Measurements from ENCODE around the gene ADAMTS5. TPM values are rescaled to one million over a fixed set of nuclear protein-coding genes. Genes with fewer than 3 reads are reported as not detected.

The ADAMTS5 gene
- total RNA-seq, 1 experiment from 2014 or later, result not detected

DNA sequence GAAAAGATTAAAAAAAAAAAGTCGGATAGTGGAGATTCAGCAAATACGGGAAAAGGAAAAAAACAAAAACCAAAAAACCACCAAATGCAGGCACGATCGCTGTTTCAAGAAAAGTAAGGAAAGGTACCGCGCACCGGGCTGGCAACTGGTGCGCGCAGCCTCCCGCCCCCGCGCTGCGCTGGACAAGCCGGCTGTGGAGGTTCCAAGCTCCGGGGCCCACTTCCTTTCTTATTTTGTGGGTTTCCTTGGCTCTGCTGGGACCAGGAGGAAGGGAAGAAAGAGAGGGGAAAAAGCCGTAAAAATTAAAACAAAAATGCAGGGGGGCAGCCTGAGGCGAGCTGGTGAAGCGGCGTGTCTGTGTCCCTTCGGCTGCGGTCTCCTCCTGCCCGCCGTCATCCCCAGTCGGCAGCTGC lies 233 bp downstream of the ADAMTS5 start:
- Histone ChIP-seq H3K27me3 (ENCODE audit: low read length) (no peaks in the 10 kb centered on the region), H2AFZ (ENCODE audit: low read length) (no peak overlapping the region), H3K4me3 (ENCODE audit: low read length) (no peak overlapping the region), H3K79me2 (ENCODE audit: low read length) (no peaks in the 10 kb centered on the region), H3K27ac (ENCODE audit: low read length) (no peak overlapping the region), H3K9me2 (replicated peaks; ENCODE audit: insufficient read depth, low read length) (no peaks in the 10 kb centered on the region), H3K9ac (ENCODE audit: low read length) (no peak overlapping the region), H3K4me1 (ENCODE audit: low read length) (no peaks in the 10 kb centered on the region), H3K36me3 (ENCODE audit: insufficient read depth, low read length) (no peaks in the 10 kb centered on the region), H4K20me1 (ENCODE audit: insufficient read depth, low read depth, low read length) (no peaks in the 10 kb centered on the region), H3K4me2 (ENCODE audit: low read depth, low read length, poor library complexity, severe bottlenecking) (no peak overlapping the region), H3K9me3 (ENCODE audit: low read length) (peaks cover 17% of the 10 kb centered on the region)
- no peak for DNase-seq

DNA sequence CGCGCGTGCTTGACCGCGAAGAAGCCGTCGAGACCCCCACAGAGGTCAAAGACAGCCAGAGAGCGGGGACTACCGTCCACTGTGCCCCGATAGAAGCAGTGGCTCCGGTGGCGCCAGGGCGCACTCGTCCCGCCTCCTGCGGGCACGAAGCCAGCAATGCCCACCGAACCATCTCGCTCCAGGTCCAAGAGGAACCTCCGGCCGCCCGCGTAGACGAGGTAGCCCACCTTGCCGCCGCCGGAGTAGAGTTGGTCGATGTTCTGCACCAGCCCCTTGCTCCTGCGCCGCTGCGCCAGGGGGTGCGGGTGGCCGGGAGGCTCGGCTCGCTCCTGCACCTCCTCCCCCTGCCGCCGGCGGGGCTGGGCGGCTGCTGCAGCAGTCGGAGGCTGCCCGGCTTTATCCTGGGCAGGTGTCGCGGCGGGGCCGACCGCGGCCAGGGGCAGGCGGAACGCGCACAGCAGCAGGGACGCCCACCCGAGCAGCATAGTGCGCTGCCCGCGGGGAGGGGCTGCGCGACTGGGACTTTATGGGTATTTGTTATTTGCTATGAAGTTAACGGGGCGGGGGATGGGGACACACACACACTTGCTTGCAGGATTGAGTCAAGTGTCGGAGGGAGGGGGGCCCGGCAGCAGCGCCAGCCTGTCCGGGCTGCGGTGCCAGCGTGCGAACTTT lies 844 bp downstream of the ADAMTS5 start:
- no peak overlapping the region for H3K9ac ChIP-seq (ENCODE audit: low read length)
- H3K4me3 ChIP-seq (ENCODE audit: low read length), result no peak overlapping the region
- H3K27me3 ChIP-seq (ENCODE audit: low read length), result no peaks in the 10 kb centered on the region
- H3K27ac ChIP-seq (ENCODE audit: low read length), result no peak overlapping the region
- H3K4me1 ChIP-seq (ENCODE audit: low read length), result no peaks in the 10 kb centered on the region
- peaks cover 19% of the 10 kb centered on the region for H3K9me3 ChIP-seq (ENCODE audit: low read length)
- H3K79me2 ChIP-seq (ENCODE audit: low read length), result no peaks in the 10 kb centered on the region
- H3K4me2 ChIP-seq (ENCODE audit: low read depth, low read length, poor library complexity, severe bottlenecking), result no peak overlapping the region
- H2AFZ ChIP-seq (ENCODE audit: low read length), result no peak overlapping the region
- no peaks in the 10 kb centered on the region for H4K20me1 ChIP-seq (ENCODE audit: insufficient read depth, low read depth, low read length)
- DNase-seq, result no peak
- no peaks in the 10 kb centered on the region for H3K36me3 ChIP-seq (ENCODE audit: insufficient read depth, low read length)
- no peaks in the 10 kb centered on the region for H3K9me2 ChIP-seq (replicated peaks; ENCODE audit: insufficient read depth, low read length)

DNA sequence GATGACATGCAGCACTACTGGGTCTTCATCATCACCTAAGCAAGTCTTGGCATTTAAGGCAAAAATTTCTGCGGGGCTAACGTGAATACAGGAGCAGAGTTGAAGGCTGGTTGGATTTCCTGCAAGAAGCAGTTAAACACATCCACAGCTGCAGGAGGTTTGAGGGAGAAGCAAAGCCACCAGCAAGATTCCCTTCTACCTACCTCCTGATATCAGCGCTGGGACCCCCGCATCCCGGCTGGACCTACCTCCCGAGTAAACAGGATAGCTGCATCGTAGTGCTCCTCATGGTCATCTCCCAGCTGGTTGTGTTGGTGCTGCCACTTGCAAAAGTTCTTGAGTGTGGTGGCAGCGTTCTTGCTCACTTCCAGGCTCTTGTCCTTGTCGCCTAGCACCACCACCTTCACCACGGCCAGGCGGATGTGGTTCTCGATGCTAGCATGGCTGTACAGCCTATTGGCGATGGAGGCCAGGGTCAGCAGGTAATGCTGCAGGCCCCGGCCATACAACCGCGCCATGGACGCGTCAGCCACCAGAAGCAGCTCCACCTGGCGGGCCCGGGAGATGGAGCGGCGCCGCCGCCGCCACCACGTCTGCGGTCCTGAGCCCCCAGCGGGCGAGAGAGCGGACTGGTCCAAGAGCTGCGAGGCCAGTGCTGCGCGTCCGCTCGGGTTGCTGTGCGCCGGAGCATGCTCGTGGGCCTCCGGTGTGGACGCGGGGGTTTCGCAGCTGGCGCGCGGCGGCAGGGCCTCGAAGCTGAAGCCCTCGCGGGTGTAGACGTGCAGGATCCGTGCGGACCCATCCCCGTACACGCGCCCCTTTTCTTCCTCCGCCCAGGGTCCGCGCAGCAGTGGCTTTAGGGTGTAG lies 1.6 kb downstream of the ADAMTS5 start:
- H3K4me3 ChIP-seq (ENCODE audit: low read length), result no peak overlapping the region
- H3K36me3 ChIP-seq (ENCODE audit: insufficient read depth, low read length), result no peaks in the 10 kb centered on the region
- peaks cover 22% of the 10 kb centered on the region for H3K9me3 ChIP-seq (ENCODE audit: low read length)
- H3K9me2 ChIP-seq (replicated peaks; ENCODE audit: insufficient read depth, low read length), result no peaks in the 10 kb centered on the region
- H3K4me1 ChIP-seq (ENCODE audit: low read length), result no peaks in the 10 kb centered on the region
- no peaks in the 10 kb centered on the region for H3K27me3 ChIP-seq (ENCODE audit: low read length)
- H3K79me2 ChIP-seq (ENCODE audit: low read length), result no peaks in the 10 kb centered on the region
- H3K4me2 ChIP-seq (ENCODE audit: low read depth, low read length, poor library complexity, severe bottlenecking), result no peak overlapping the region
- H4K20me1 ChIP-seq (ENCODE audit: insufficient read depth, low read depth, low read length), result no peaks in the 10 kb centered on the region
- DNase-seq, result no peak
- no peak overlapping the region for H3K9ac ChIP-seq (ENCODE audit: low read length)
- no peak overlapping the region for H3K27ac ChIP-seq (ENCODE audit: low read length)
- H2AFZ ChIP-seq (ENCODE audit: low read length), result no peak overlapping the region

DNA sequence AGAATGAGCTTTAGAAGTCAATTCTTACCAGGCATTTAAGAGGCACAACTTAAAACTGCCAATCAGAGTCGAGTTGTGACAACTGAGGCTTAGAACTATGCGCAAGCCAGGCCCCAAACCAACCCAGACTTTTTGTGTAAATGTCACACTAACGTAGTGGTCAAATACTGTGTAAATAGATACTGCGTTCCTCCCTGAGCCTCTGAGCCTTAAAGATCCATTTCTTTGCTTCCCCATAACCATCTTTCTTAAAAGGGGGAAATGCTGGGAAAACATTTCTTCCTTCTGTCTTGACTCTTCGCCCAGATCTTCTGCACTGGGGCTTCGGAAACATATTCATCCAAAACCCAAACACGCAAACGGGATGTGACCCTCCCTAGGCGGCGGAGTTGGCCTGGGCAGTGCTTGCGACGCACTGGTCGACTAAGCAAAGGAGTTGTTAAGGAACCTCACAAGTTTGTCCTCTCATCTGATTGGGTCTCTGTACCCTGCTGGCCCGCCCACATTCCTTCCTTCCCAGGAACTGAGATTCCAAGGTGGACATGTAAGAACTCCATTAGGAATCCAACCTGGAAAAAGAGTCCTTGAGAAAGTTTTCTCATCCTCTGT lies 2.6 kb downstream of the ADAMTS5 start:
- Histone ChIP-seq H3K4me3 (ENCODE audit: low read length) (no peak overlapping the region), H3K4me1 (ENCODE audit: low read length) (no peaks in the 10 kb centered on the region)
- DNase-seq, result no peak

DNA sequence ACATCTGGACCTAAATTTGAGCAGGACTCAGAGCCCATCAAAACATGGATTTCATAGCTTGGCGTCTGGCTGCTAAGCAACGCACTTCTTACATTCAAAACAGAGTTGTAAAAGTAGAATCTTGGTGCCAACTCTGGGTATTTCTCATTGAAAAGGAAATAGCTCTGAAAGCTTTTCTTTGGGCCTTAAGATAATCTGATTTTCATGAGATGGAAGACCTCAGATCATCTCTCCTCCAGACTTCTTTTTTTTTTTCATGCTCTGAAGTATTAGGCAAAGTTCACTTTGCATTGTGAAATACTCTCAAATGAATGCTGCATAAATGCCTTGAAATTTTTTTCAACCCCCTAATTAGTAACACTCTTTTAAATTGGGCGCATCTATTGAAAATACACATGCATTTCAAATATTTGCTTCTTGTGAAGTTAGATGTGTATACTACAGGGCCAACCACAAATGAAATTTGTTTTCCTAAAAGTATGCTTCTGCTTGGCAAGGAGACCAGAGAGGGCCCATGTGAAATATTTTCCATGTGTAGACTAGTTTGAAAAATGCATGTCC lies 4.2 kb downstream of the ADAMTS5 start:
- Histone ChIP-seq H3K9me3 (ENCODE audit: low read length) (peaks cover 20% of the 10 kb centered on the region), H2AFZ (ENCODE audit: low read length) (no peak overlapping the region), H3K9ac (ENCODE audit: low read length) (no peak overlapping the region), H3K36me3 (ENCODE audit: insufficient read depth, low read length) (no peaks in the 10 kb centered on the region), H4K20me1 (ENCODE audit: insufficient read depth, low read depth, low read length) (no peaks in the 10 kb centered on the region), H3K4me2 (ENCODE audit: low read depth, low read length, poor library complexity, severe bottlenecking) (no peak overlapping the region), H3K4me3 (ENCODE audit: low read length) (no peak overlapping the region), H3K79me2 (ENCODE audit: low read length) (no peaks in the 10 kb centered on the region), H3K27me3 (ENCODE audit: low read length) (no peaks in the 10 kb centered on the region), H3K27ac (ENCODE audit: low read length) (no peak overlapping the region), H3K9me2 (replicated peaks; ENCODE audit: insufficient read depth, low read length) (no peaks in the 10 kb centered on the region), H3K4me1 (ENCODE audit: low read length) (no peaks in the 10 kb centered on the region)
- DNase-seq, result no peak

More for the DNA sequence above, 2.6 kb downstream of the ADAMTS5 start:
- peaks cover 20% of the 10 kb centered on the region for H3K9me3 ChIP-seq (ENCODE audit: low read length)
- no peaks in the 10 kb centered on the region for H3K79me2 ChIP-seq (ENCODE audit: low read length)
- no peaks in the 10 kb centered on the region for H3K27me3 ChIP-seq (ENCODE audit: low read length)
- H3K27ac ChIP-seq (ENCODE audit: low read length), result no peak overlapping the region
- no peaks in the 10 kb centered on the region for H3K9me2 ChIP-seq (replicated peaks; ENCODE audit: insufficient read depth, low read length)
- H2AFZ ChIP-seq (ENCODE audit: low read length), result no peak overlapping the region
- H3K36me3 ChIP-seq (ENCODE audit: insufficient read depth, low read length), result no peaks in the 10 kb centered on the region
- H4K20me1 ChIP-seq (ENCODE audit: insufficient read depth, low read depth, low read length), result no peaks in the 10 kb centered on the region
- no peak overlapping the region for H3K4me2 ChIP-seq (ENCODE audit: low read depth, low read length, poor library complexity, severe bottlenecking)
- H3K9ac ChIP-seq (ENCODE audit: low read length), result no peak overlapping the region

DNA sequence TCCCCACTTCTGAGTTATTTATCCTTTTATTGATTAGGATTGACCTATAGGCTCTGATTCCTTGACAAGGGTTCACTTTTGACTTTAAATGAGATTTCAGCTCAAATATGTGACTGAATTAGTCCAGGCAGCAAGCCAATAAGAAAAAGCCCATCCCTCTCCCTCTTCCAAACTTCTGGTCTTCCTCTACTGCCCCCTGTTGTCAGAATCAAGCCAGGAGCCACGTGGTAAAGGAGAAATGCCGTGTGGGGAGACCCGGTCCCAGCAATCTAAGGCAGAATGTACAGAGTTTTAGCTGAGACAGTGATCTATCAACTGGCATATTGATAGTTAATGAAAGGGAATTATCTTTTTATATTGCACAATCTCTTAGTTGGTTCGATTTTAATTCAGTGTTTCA lies 5.2 kb downstream of the ADAMTS5 start:
- Histone ChIP-seq H3K9me3 (ENCODE audit: low read length) (peaks cover 20% of the 10 kb centered on the region), H3K36me3 (ENCODE audit: insufficient read depth, low read length) (no peaks in the 10 kb centered on the region), H3K9ac (ENCODE audit: low read length) (no peak overlapping the region), H3K27ac (ENCODE audit: low read length) (no peak overlapping the region), H3K9me2 (replicated peaks; ENCODE audit: insufficient read depth, low read length) (no peaks in the 10 kb centered on the region), H3K4me2 (ENCODE audit: low read depth, low read length, poor library complexity, severe bottlenecking) (no peak overlapping the region), H3K4me1 (ENCODE audit: low read length) (no peaks in the 10 kb centered on the region), H4K20me1 (ENCODE audit: insufficient read depth, low read depth, low read length) (no peaks in the 10 kb centered on the region), H3K4me3 (ENCODE audit: low read length) (no peak overlapping the region), H2AFZ (ENCODE audit: low read length) (no peak overlapping the region), H3K79me2 (ENCODE audit: low read length) (no peaks in the 10 kb centered on the region), H3K27me3 (ENCODE audit: low read length) (no peaks in the 10 kb centered on the region)
- DNase-seq, result peak; percentile 41

DNA sequence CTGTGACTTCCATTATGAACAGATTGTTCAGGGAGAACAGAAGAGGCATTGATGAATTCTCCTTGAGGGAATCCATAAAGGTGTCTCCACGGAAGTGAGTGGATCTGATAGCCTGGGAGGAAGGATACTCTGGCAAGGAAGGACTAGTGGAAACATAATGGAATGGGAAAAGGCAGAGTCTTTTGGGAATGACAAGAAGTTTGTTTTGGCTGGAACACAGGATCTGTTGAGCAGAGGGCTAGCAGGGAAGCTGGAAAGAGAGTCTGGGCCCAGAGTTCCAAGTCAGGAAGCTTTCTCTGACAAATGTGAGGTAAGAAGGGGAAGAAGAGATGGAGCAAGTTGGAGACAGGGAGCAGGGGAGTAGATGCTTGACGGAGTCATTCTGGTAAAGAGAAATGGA lies 8.1 kb downstream of the ADAMTS5 start:
- H3K9me3 ChIP-seq (ENCODE audit: low read length), result peaks cover 18% of the 10 kb centered on the region
- H3K4me2 ChIP-seq (ENCODE audit: low read depth, low read length, poor library complexity, severe bottlenecking), result no peak overlapping the region
- H3K9ac ChIP-seq (ENCODE audit: low read length), result no peak overlapping the region
- no peak overlapping the region for H3K27ac ChIP-seq (ENCODE audit: low read length)
- H3K4me3 ChIP-seq (ENCODE audit: low read length), result no peak overlapping the region
- no peaks in the 10 kb centered on the region for H3K4me1 ChIP-seq (ENCODE audit: low read length)
- H2AFZ ChIP-seq (ENCODE audit: low read length), result no peak overlapping the region
- no peak for DNase-seq
- H3K27me3 ChIP-seq (ENCODE audit: low read length), result no peaks in the 10 kb centered on the region
- H3K9me2 ChIP-seq (replicated peaks; ENCODE audit: insufficient read depth, low read length), result no peaks in the 10 kb centered on the region
- no peaks in the 10 kb centered on the region for H3K79me2 ChIP-seq (ENCODE audit: low read length)
- H3K36me3 ChIP-seq (ENCODE audit: insufficient read depth, low read length), result no peaks in the 10 kb centered on the region
- no peaks in the 10 kb centered on the region for H4K20me1 ChIP-seq (ENCODE audit: insufficient read depth, low read depth, low read length)

DNA sequence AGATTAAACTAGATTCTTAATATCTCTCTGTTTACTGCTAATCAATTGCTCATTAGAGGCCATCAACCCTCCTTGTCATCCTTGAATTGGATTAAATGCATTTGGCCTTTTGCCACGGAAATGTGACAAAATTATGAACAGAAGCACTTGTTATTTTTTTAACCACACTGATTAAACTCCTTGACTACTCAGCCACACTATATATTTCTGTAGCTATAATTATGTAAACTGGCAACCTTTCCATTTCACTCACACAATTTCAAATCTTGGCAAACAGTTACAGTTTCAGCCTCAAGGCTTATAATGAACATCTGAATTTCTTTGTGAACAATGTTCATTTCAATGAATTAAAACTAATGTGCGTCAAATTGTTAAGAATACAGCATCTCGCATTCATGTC lies 10.1 kb downstream of the ADAMTS5 start:
- no peak for DNase-seq
- no peaks in the 10 kb centered on the region for H3K4me1 ChIP-seq (ENCODE audit: low read length)
- H3K4me2 ChIP-seq (ENCODE audit: low read depth, low read length, poor library complexity, severe bottlenecking), result no peak overlapping the region
- no peaks in the 10 kb centered on the region for H4K20me1 ChIP-seq (ENCODE audit: insufficient read depth, low read depth, low read length)
- no peaks in the 10 kb centered on the region for H3K36me3 ChIP-seq (ENCODE audit: insufficient read depth, low read length)
- H3K9me2 ChIP-seq (replicated peaks; ENCODE audit: insufficient read depth, low read length), result no peaks in the 10 kb centered on the region
- H3K9me3 ChIP-seq (ENCODE audit: low read length), result peaks cover 16% of the 10 kb centered on the region
- no peak overlapping the region for H3K9ac ChIP-seq (ENCODE audit: low read length)
- H3K27ac ChIP-seq (ENCODE audit: low read length), result no peak overlapping the region
- no peak overlapping the region for H2AFZ ChIP-seq (ENCODE audit: low read length)
- no peak overlapping the region for H3K4me3 ChIP-seq (ENCODE audit: low read length)
- no peaks in the 10 kb centered on the region for H3K79me2 ChIP-seq (ENCODE audit: low read length)
- H3K27me3 ChIP-seq (ENCODE audit: low read length), result no peaks in the 10 kb centered on the region
